Activated gamma-delta T cell (primary cell): ENCODE measurements around the gene GATAD2B.
"Not testable (repeated sequence)": the region's sequence is repeated elsewhere in the genome, so short reads cannot be mapped to it uniquely, and the experiment has no call there.

Experiments
- DNase-seq: peaks from one replicate; lab custom pipeline; 2025; lab: John Stamatoyannopoulos, UW

Gene GATAD2B

GRCh38 chr1:153888533-153888932, 34.2 kb downstream of the GATAD2B start:
- no peak for DNase-seq

- no peak for DNase-seq
Observed at GRCh38 chr1:153886127-153886526, 36.6 kb downstream of the GATAD2B start.

DNA sequence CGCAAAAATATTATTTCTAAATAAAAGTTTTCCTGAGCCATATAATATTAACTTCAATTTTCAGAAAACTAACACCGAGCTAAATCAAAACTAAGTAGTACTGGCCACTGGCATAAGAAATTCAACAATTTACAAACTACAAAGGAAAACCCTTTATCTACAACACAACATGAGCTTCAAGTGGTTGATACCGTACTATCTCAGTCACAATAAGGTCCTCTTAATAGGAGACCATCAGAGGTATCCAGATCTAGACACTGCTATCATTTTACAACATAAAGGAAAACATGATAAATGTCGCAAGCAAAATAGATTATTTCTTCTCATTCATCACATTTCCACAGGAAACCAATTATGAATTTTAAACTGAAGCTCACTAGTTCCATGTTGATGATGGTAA, 39.5 kb downstream of the GATAD2B start:
- DNase-seq, result no peak

- DNase-seq, result no peak
Observed at GRCh38 chr1:153882296-153882912, 40.4 kb downstream of the GATAD2B start.

- no peak for DNase-seq
Observed at GRCh38 chr1:153881751-153882150, 41.0 kb downstream of the GATAD2B start.

DNA sequence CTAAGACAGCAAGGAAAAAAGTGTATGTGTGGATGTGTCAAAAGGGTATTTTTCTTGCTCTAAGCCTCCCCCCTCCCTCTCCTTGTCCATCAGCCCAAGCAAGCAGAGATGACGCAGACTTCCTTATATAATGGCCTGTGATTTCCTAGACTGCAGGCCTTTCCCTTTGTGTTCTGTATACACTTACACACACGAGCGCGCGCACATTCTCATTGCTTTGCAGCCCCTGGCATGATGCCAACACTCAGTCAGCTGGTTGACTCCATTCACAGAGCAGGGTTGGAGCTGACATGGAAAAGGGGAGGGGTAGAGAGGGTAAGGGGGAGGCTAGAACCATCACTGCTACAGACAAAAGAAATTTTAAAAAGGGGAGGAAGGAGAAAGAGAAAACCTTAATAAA, 41.8 kb downstream of the GATAD2B start:
- no peak for DNase-seq

DNA sequence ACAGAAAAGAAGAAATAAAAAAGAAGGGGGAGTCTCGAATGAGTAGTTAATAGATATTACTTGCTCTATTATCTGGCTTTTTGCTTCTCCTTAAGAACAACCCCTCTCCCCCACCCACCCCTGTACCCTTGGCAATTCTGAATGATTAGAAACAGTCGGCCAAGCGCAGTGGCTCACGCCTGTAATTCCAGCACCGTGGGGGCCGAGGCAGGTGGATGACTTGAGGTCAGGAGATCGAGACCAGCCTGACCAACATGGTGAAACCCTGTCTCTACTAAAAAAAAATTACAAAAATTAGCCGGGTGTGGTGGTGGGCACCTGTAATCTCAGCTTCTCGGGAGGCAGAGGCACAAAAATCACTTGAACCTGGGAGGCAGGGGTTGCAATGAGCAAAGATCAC, 42.7 kb downstream of the GATAD2B start:
- DNase-seq, result no peak

DNA sequence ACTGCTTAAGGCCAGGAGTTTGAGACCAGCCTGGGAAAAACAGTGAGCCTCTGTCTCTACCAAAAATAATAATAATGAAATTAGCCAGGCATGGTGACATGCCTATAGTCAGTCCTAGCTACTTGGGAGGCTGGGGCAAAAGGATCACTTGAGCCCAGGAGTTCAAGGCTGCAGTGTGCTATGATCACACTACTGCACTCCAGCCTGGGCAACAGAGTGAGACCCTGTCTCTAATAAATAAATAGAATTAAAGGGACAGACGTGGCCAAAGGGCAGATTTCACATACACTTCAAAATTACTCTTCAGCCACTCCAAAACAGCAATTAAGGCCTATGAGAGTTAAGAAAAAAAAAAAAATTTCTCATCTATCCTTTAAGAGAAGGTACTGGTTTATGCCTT, 45.7 kb downstream of the GATAD2B start:
- no peak for DNase-seq

GRCh38 chr1:153872934-153873333, 49.8 kb downstream of the GATAD2B start:
- no peak for DNase-seq

DNA sequence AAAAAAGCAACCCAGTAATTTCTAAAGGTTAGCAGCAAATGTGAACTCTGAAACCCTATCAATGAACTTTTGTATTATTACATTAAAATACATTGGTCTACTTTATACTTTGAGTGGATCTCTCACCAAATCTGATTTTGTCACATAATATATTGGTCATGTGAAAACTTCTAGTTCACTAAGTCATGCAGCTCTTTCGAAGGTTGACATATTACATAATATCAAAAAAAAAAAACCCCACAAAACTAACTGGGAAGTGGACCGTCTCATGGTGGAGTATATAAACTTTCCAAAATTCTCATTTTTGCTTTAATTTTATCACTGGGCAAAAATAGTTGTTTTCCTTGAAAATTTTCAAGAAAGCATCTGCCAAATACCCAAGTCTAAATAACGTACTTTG, 50.4 kb downstream of the GATAD2B start:
- no peak for DNase-seq

DNA sequence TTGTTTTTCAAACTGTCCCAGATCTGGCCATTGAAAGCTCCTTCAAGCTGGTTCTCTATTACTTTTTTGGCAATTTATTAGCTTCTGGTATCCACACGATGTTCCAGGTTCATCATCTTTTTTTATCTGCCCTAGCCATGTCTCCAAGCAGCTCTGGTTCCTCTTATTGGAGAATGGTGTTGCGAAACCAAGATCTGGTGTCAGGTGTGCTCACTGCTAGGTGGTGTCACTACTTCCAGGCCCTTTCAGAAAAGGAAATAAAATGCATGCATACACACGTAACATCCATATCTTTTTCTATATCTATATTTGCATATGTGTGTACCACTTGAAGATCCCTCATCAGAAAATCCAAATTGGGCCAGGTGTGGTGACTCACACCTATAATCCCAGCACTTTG, 53.3 kb downstream of the GATAD2B start:
- DNase-seq, result no peak

DNA sequence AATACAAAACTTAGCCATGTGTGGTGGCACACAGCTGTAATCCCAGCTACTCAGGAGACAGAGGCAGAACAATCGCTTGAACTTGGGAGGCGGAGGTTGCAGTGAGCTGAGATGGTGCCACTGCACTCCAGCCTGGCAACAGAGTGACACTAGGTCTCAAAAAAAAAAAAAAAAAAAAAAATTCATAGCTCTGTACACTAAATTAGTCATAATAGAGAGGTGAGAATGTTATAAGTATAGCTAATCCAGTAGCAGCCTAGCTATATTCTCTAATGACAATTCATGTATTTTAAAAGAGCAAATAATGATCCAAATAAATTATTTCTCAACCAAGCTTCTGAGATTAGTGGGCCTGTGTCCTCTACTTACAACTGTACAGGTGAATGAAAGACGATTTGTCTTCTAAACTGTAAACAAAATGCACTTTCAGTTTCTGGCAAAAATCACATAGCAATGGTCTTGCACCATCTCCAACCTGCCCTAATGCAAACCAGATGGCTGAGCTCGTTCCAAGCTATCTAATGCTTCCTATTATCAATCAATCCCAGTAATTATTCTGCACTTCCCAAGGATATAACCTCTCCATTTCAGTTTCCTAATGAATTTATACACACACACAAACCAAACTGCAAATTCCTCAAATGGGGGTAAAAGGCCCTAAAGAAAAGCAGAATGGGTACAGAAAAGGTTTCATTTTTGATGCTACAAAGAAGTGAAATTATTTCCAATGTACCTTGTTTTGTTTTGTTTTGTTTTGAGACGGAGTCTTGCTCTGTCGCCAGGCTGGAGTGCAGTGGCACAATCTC, 56.5 kb downstream of the GATAD2B start:
- no peak for DNase-seq

- no peak for DNase-seq
Observed at GRCh38 chr1:153860285-153860684, 62.5 kb downstream of the GATAD2B start.

DNA sequence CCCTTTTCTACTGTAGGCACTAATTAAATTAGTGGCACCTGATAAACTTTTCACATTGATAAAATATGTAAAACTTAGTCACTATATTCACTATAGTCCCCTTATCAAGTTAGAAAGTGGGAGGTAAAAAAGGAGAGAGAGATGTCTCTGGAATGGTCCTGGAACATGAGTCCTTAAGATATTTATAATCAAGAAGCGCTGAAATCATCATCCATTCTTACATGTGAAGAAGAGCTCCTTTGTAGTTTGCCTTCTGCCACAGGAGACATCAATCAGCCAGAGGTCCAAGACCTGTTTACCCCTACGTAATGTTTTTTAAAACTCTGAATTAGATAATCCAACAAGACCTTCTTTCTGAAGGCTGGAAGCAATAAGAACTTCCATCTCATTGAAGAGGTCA, 65.3 kb downstream of the GATAD2B start:
- no peak for DNase-seq

DNA sequence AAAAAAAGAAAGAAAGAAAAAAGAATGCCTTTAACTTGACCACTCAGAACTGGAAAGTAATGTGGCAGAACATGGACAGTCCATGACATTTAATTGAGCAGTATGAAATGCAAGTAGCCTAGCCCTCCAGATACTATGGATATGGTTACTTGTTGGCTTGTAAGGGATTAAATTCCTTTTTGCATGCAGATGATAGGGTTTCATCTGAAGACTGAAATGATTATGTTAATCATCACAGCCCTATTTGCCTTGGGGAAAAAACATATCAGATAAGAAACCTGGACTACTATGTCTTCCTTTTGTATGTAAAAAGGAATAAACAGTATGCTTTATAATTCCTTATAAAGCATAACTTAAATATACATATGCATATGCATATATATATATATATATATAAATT, 66.0 kb downstream of the GATAD2B start:
- DNase-seq, result no peak

DNA sequence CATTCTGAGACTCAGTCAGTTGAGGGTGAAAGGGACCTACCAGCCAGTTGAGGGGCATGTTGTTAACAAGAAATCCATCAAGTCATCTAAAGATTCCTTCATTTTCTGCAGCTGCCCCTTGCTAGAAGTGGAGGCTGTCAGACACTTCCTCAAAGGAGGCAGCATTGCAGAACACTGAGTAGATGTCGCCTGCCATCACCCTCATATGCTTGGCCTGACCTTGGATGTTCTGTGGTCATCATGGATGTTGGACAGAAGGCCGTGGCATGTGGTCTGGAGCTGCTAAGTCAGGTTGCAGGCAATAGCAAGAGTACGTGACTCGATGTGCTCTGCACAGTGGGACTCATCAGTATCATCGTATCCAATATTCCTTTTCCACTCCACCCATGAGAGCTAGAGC, 70.6 kb downstream of the GATAD2B start:
- DNase-seq, result no peak

DNA sequence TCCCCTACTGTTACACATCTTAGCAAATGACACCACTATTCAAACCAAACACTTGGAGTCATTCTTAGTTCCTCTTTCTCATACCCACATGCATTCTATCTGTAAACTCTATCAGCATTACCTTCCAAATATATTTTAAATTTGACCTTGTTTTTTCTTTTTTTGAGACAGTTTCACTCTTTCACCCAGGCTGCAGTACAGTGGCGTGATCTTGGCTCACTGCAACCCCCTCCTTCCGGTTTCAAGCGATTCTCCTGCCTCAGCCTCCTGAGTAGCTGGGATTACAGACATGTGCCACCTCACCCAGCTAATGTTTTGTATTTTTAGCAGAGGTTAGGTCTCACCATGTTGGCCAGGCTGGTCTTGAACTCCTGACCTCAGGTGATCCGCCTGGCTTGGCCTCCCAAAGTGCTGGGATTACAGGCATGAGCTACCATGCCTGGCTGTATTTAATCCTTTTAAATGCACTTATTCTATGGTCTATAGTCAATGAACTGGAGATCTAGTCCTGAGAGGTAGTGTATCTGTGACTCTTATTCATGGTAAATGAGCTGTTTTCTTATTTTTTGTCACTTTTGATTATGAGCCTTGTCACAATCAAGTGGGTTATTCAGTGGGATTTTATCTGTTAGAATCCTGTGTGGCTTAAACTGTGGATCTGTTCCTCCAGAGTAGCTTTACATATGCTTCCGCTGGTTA, 73.1 kb downstream of the GATAD2B start:
- DNase-seq, result no peak

- no peak for DNase-seq
Observed at GRCh38 chr1:153848805-153849204, 74.0 kb downstream of the GATAD2B start.

DNA sequence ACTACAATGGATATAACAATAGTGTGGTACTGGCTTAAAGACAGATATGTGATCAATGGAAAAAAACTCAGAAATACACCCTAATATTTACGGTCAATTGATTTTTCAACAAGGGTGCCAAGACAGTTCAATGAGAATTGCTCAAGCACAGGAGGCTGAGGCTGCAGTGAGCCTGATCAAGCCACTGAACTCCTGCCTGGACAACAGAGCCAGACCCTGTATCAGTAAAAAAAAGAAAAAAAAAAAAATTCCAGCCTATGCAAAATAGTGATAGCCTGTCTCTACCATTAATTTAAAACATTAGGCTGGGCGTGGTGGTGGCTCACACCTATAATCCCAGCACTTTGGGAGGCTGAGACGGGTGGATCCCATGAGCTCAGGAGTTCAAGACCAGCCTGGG, 77.6 kb downstream of the GATAD2B start:
- no peak for DNase-seq

DNA sequence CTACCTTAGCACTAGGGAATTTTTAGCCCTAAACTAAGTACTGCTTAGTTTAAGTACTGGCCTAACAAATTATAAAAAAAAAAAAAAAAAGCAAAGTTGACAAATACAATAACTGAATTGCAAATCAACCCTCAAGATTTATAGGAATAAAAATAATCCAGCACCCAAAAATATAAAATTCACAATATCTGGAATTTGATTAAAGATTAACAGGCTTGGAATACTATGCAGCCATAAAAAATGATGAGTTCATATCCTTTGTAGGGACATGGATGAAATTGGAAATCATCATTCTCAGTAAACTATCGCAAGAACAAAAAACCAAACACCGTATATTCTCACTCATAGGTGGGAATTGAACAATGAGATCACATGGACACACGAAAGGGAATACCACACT, 78.4 kb downstream of the GATAD2B start:
- not testable (repeated sequence) for DNase-seq

GRCh38 chr1:153842006-153842471, 80.7 kb downstream of the GATAD2B start:
- DNase-seq, result no peak

- no peak for DNase-seq
Observed at GRCh38 chr1:153841463-153841994, 81.2 kb downstream of the GATAD2B start.

GRCh38 chr1:153840774-153841173, 82.0 kb downstream of the GATAD2B start:
- not testable (repeated sequence) for DNase-seq
